Activated CD8-positive, alpha-beta T cell treated with anti-CD3 and anti-CD28 coated beads for 36 hours (primary cell): Measurements from ENCODE around the gene DNAAF1. TPM values are rescaled to one million over a fixed set of nuclear protein-coding genes. Genes with fewer than 3 reads are reported as not detected.
"Not testable (repeated sequence)": the region's sequence is repeated elsewhere in the genome, so short reads cannot be mapped to it uniquely, and the experiment has no call there.

Experiments
- ATAC-seq: fragments of 200-7000 bp; cut with Tn5 transposase; one replicate; pipeline ENCODE4 v1.10.0; 2021; ENCODE audit warnings: mild to moderate bottlenecking, moderate library complexity
- CTCF ChIA-PET: fragments of 350-600 bp; sonication (Branson Sonifier 250); formaldehyde crosslinking; loops from one replicate; lab custom pipeline; 2021; ENCODE audit warnings: antibody characterized with exemption; lab: Charles Lee
- POLR2A ChIA-PET: fragments of 350-600 bp; sonication (Branson Sonifier 250); formaldehyde crosslinking; loops from one replicate; lab custom pipeline; 2021; ENCODE audit warnings: antibody characterized with exemption; lab: Charles Lee
- DNase-seq: peaks from one replicate; pipeline ENCODE4 v3.0.0-alpha.2; 2020
- H3K27ac Mint-ChIP-seq: one replicate; pipeline ENCODE4 v1.8.0; 2021; ENCODE audit warnings: mild to moderate bottlenecking, mixed read lengths
- H3K27me3 Mint-ChIP-seq: one replicate; pipeline ENCODE4 v1.8.0; 2021; ENCODE audit warnings: mixed read lengths
- H3K36me3 Mint-ChIP-seq: one replicate; pipeline ENCODE4 v1.8.0; 2021; ENCODE audit warnings: low read depth, mixed read lengths
- H3K4me1 Mint-ChIP-seq: one replicate; pipeline ENCODE4 v1.8.0; 2021; ENCODE audit warnings: low read depth, mixed read lengths
- H3K4me3 Mint-ChIP-seq: one replicate; pipeline ENCODE4 v1.8.0; 2021; ENCODE audit warnings: mild to moderate bottlenecking, moderate library complexity, mixed read lengths
- H3K9me3 Mint-ChIP-seq: one replicate; pipeline ENCODE4 v1.8.0; 2021; ENCODE audit warnings: mixed read lengths
- intact Hi-C: fragments of 100-400 bp; cut with micrococcal nuclease; formaldehyde crosslinking; loops from one replicate; pipeline ENCODE4 v1.10.0; 2022
- total RNA-seq, 2 experiments: library from RNA; stranded (reverse); gene quantifications; one replicate each; pipeline ENCODE4 v1.2.3, GENCODE V29; 2021
- TF ChIP-seq, protein P1 (sequence below): fragments of 200-600 bp; IDR thresholded peaks from one replicate; pipeline ENCODE4 v1.8.0; 2022; ENCODE audit warnings: antibody characterized with exemption, mild to moderate bottlenecking

The DNAAF1 gene
- total RNA-seq, 2 experiments from 2014 or later = not detected

DNA sequence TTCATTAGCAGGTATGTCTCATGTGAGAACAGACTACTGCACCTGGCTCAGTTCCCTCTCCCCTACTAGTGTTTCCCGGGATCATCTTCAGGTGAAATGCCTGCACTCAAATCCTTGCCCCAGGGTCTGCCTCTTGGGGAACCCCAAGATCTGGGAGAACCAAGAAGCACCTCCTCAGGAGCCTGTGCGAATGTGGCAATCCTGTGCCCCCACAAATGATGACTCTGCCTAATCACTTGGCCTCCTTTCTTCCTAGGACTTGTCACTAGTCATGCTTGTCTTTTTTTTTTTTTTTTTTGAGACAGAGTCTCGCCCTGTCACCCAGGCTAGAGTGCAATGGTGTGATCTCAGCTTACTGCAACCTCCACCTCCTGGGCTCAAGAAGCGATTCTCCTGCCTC lies 67.5 kb downstream of the DNAAF1 start:
- ATAC-seq = no peak

GRCh38 chr16:84214451-84215066 lies 69.5 kb downstream of the DNAAF1 start:
- H3K4me1 Mint-ChIP-seq = peaks cover 2% of the 10 kb centered on the region
- H3K36me3 Mint-ChIP-seq = no peaks in the 10 kb centered on the region
- ChIA-PET POLR2A (no interaction called here), CTCF (no interaction called here)
- no peaks in the 10 kb centered on the region for H3K27me3 Mint-ChIP-seq
- H3K27ac Mint-ChIP-seq = no peak overlapping the region
- no peaks in the 10 kb centered on the region for H3K9me3 Mint-ChIP-seq
- DNase-seq = no peak
- TF ChIP-seq, protein P1, sequence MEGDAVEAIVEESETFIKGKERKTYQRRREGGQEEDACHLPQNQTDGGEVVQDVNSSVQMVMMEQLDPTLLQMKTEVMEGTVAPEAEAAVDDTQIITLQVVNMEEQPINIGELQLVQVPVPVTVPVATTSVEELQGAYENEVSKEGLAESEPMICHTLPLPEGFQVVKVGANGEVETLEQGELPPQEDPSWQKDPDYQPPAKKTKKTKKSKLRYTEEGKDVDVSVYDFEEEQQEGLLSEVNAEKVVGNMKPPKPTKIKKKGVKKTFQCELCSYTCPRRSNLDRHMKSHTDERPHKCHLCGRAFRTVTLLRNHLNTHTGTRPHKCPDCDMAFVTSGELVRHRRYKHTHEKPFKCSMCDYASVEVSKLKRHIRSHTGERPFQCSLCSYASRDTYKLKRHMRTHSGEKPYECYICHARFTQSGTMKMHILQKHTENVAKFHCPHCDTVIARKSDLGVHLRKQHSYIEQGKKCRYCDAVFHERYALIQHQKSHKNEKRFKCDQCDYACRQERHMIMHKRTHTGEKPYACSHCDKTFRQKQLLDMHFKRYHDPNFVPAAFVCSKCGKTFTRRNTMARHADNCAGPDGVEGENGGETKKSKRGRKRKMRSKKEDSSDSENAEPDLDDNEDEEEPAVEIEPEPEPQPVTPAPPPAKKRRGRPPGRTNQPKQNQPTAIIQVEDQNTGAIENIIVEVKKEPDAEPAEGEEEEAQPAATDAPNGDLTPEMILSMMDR = no peak
- no peak overlapping the region for H3K4me3 Mint-ChIP-seq
- intact Hi-C loops = no loop called here
- no peak for ATAC-seq

More for the DNA sequence above, 67.5 kb downstream of the DNAAF1 start:
- Mint-ChIP-seq H3K9me3 (no peaks in the 10 kb centered on the region), H3K4me3 (no peak overlapping the region), H3K27ac (no peak overlapping the region), H3K27me3 (no peaks in the 10 kb centered on the region), H3K36me3 (no peaks in the 10 kb centered on the region), H3K4me1 (peaks cover 2% of the 10 kb centered on the region)
- no peak for DNase-seq
- intact Hi-C loops = no loop called here
- TF ChIP-seq, protein P1 = no peak
- POLR2A ChIA-PET = no interaction called here
- CTCF ChIA-PET = no interaction called here

DNA sequence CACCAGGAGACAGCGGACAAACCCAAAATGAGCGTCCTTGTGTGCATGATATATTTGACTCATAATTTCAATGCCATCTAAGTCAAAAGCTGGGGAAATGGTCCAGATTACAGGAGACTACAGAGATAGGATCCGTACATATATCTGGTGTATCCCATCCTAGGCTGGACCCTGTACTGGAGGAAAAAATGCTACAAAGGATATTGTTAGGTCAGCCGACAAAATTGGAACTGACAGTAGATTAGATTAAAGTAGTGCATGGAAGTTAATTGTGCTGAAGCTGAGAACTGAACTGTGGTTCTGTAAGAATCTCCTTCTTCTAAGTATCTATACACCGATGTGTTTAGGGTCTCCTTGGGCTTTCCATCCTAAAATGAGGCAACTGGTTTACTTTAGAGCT lies 70.4 kb downstream of the DNAAF1 start:
- TF ChIP-seq, protein P1 = no peak
- DNase-seq (no peak), ATAC-seq (no peak)
- intact Hi-C loops = no loop called here
- CTCF ChIA-PET = interaction anchor here (0.6 kb wide), 1 partner anchor 576 kb away, joined by 3 read pairs; no protein-coding TSS in a partner anchor
- Mint-ChIP-seq H3K27ac (no peak overlapping the region), H3K27me3 (no peaks in the 10 kb centered on the region), H3K36me3 (no peaks in the 10 kb centered on the region), H3K4me3 (no peak overlapping the region), H3K4me1 (no peaks in the 10 kb centered on the region), H3K9me3 (no peaks in the 10 kb centered on the region)
- POLR2A ChIA-PET = no interaction called here

- H3K27me3 Mint-ChIP-seq, H3K4me3 Mint-ChIP-seq, H3K4me1 Mint-ChIP-seq, ATAC-seq, POLR2A ChIA-PET, CTCF ChIA-PET, H3K9me3 Mint-ChIP-seq, intact Hi-C loops, H3K27ac Mint-ChIP-seq, DNase-seq, H3K36me3 Mint-ChIP-seq: not testable (repeated sequence)
Observed at GRCh38 chr16:84216144-84216543, 71.0 kb downstream of the DNAAF1 start.

DNA sequence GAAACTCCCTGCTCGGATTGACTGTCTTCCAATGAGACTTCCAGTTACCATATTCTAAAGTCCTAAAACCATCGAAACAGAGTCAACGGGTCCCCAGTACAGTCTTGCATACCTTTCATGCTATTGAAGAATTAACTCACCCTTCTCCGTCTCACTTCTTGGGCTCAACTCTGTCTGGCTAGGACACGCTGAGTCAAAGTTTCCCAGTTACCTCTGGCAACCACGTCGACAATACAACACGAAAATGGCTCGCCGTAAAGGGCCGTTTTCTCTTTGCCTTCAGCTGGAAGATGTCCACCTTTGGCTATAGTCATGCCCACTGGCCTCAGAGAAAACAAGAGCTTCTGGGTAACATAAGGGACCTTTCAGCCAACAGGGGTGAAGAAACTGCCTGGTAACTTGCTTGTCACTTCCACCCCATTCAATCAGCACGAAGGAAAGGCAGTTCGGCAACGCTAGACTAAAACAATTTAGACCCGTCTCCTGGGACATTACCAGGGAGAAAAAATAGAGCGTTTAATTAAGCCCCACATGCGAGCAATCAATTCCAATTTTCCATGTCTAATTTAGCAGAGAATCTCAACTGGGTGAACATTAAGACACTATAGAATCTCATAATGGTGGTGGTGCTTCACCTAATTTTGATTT lies 73.2 kb downstream of the DNAAF1 start:
- Mint-ChIP-seq H3K4me1 (no peaks in the 10 kb centered on the region), H3K36me3 (no peaks in the 10 kb centered on the region), H3K27ac (no peak overlapping the region), H3K27me3 (no peaks in the 10 kb centered on the region), H3K9me3 (no peaks in the 10 kb centered on the region), H3K4me3 (no peak overlapping the region)
- CTCF ChIA-PET = no interaction called here
- TF ChIP-seq, protein P1 = no peak
- POLR2A ChIA-PET = no interaction called here
- intact Hi-C loops = no loop called here
- DNase-seq (no peak), ATAC-seq (no peak)
